HCT116 (cell line): Measurements from ENCODE around the gene GRIN2A. TPM values are rescaled to one million over a fixed set of nuclear protein-coding genes. Genes with fewer than 3 reads are reported as not detected.

Experiments used
- ATAC-seq: fragments of 200-7000 bp; cut with Tn5 transposase; 2 replicates; pipeline ENCODE4 v1.9.1; 2020; ENCODE audit warnings: mild to moderate bottlenecking, moderate library complexity
- BruUV-seq: library from RNA; stranded (reverse); fragments of 400-500 nt; replicated peaks from 2 replicates; lab custom pipeline; 2021; lab: Mats Ljungman, UMichigan
- CTCF ChIA-PET: fragments of 300-600 bp; sonication (Branson Sonifier 250); formaldehyde crosslinking; loops from one replicate; lab custom pipeline; 2021; ENCODE audit warnings: antibody characterized with exemption; lab: Charles Lee
- POLR2A ChIA-PET: fragments of 300-600, 350-600 bp; sonication (Branson Sonifier 250); formaldehyde crosslinking; loops from one replicate; lab custom pipeline; 2021; ENCODE audit warnings: antibody characterized with exemption; lab: Charles Lee
- RAD21 ChIA-PET, 2 experiments: fragments of 300-600 bp; sonication (Branson Sonifier 250); formaldehyde crosslinking; loops; one replicate each; lab custom pipeline; 2023; ENCODE audit warnings: low total read pairs in 2 of 2; ENCODE audit not compliant: uncharacterized antibody in 2 of 2, unreplicated experiment in 2 of 2, low non-redundant PET in 1 of 2; lab: Charles Lee
- DNase-seq: peaks from one replicate; pipeline ENCODE4 v3.0.0-alpha.2; 2010; ENCODE audit warnings: low read depth, low spot score
- H2AFZ ChIP-seq: fragments of 200-600 bp; shearing (Covaris generic), sonication (generic); 2 replicates; pipeline ENCODE4 v1.6.1; 2017; ENCODE audit warnings: low read depth, mixed run types, mixed read lengths, antibody characterized with exemption, low read length; ENCODE audit not compliant: poor library complexity, severe bottlenecking
- H3K27ac ChIP-seq: 2 replicates; pipeline ENCODE4 v1.5.1; 2012; ENCODE audit warnings: low read depth, low read length
- H3K27me3 ChIP-seq: fragments of 200-600 bp; sonication (generic); 2 replicates; pipeline ENCODE4 v1.6.1; 2016; ENCODE audit warnings: mixed run types, low read length, mixed read lengths; ENCODE audit not compliant: insufficient read depth
- H3K36me3 ChIP-seq, 2 experiments: fragments of 200-500 bp in 1 of 2; fragments of 200-600 bp in 1 of 2; sonication (Bioruptor generic) in 1 of 2; sonication (generic) in 1 of 2; 2 replicates each; pipeline versions ENCODE4 v1.5.1 to v1.6.1; 2014 to 2016; ENCODE audit warnings: low read length in 2 of 2, inconsistent platforms in 1 of 2, mixed read lengths in 1 of 2, mixed run types in 1 of 2; ENCODE audit not compliant: insufficient read depth in 2 of 2, control insufficient read depth in 1 of 2
- H3K4me1 ChIP-seq, 2 experiments: fragments of 200-600 bp in 1 of 2; sonication (generic) in 1 of 2; 2 replicates each; pipeline versions ENCODE4 v1.5.1 to v1.6.1; 2012 to 2017; ENCODE audit warnings: low read length in 2 of 2, inconsistent platforms in 1 of 2, mild to moderate bottlenecking in 1 of 2, mixed read lengths in 1 of 2, mixed run types in 1 of 2, moderate library complexity in 1 of 2; ENCODE audit not compliant: insufficient read depth in 2 of 2, control insufficient read depth in 1 of 2
- H3K4me2 ChIP-seq: fragments of 200-600 bp; sonication (generic); 2 replicates; pipeline ENCODE4 v1.6.1; 2017; ENCODE audit warnings: mixed run types, low read length, mixed read lengths
- H3K4me3 ChIP-seq, 2 experiments: fragments of 200-600 bp in 1 of 2; sonication (generic) in 1 of 2; replicated peaks in 1 of 2; 2 replicates each; pipeline ENCODE4 v1.5.1; 2011 to 2016; ENCODE audit warnings: low read length in 2 of 2, control low read depth in 1 of 2, low read depth in 1 of 2, mild to moderate bottlenecking in 1 of 2, mixed read lengths in 1 of 2, mixed run types in 1 of 2
- H3K79me2 ChIP-seq: fragments of 200-600 bp; sonication (generic); 2 replicates; pipeline ENCODE4 v1.6.1; 2017; ENCODE audit warnings: mild to moderate bottlenecking, mixed run types, low read length, moderate library complexity, mixed read lengths; ENCODE audit not compliant: insufficient read depth
- H3K9ac ChIP-seq: fragments of 200-600 bp; sonication (generic); 2 replicates; pipeline ENCODE4 v1.6.1; 2016; ENCODE audit warnings: low read length, mixed read lengths
- H3K9me2 ChIP-seq: fragments of 200-600 bp; sonication (generic), shearing (Covaris generic); 2 replicates; pipeline ENCODE4 v1.6.1; 2017; ENCODE audit warnings: mixed run types, mild to moderate bottlenecking, moderate library complexity; ENCODE audit not compliant: insufficient read depth
- H3K9me3 ChIP-seq, 2 experiments: fragments of 200-500 bp in 1 of 2; fragments of 200-600 bp in 1 of 2; sonication (Bioruptor generic) in 1 of 2; sonication (generic) in 1 of 2; 2 replicates each; pipeline ENCODE4 v1.6.1; 2014 to 2017; ENCODE audit warnings: low read length in 2 of 2, mixed read lengths in 2 of 2, inconsistent platforms in 1 of 2, low read depth in 1 of 2, mild to moderate bottlenecking in 1 of 2, mixed run types in 1 of 2, moderate library complexity in 1 of 2; ENCODE audit not compliant: control insufficient read depth in 1 of 2, insufficient read depth in 1 of 2
- H4K20me1 ChIP-seq: fragments of 200-600 bp; sonication (generic), shearing (Covaris generic); 2 replicates; pipeline ENCODE4 v1.6.1; 2017; ENCODE audit warnings: mixed run types, mild to moderate bottlenecking, moderate library complexity; ENCODE audit not compliant: insufficient read depth
- CBX3 ChIP-seq: IDR thresholded peaks from 2 replicates; pipeline ENCODE4 v1.6.1; 2012; ENCODE audit warnings: low read depth
- EGR1 ChIP-seq: IDR thresholded peaks from 2 replicates; pipeline ENCODE4 v1.6.1; 2012; ENCODE audit warnings: low read depth
- EZH2 ChIP-seq: fragments of 200-600 bp; sonication (generic); IDR thresholded peaks from 2 replicates; pipeline ENCODE4 v1.6.1; 2017; ENCODE audit warnings: antibody characterized with exemption, mixed run types
- EZH2phosphoT487 ChIP-seq: fragments of 200-600 bp; IDR thresholded peaks from 2 replicates; pipeline ENCODE4 v1.6.1; 2018; ENCODE audit warnings: antibody characterized with exemption, borderline replicate concordance
- JUND ChIP-seq: IDR thresholded peaks from 2 replicates; pipeline ENCODE4 v1.6.1; 2012
- POLR2A ChIP-seq: IDR thresholded peaks from 2 replicates; pipeline ENCODE4 v1.7.0; 2011; ENCODE audit warnings: borderline replicate concordance; ENCODE audit not compliant: insufficient read depth, insufficient read length; ENCODE audit errors: extremely low read depth
- POLR2AphosphoS5 ChIP-seq: IDR thresholded peaks from 2 replicates; pipeline ENCODE4 v1.6.1; 2011; ENCODE audit warnings: mild to moderate bottlenecking, low read depth, low read length, moderate library complexity
- SIN3A ChIP-seq: IDR thresholded peaks from 2 replicates; pipeline ENCODE4 v1.6.1; 2012; ENCODE audit warnings: low read depth
- SP1 ChIP-seq: IDR thresholded peaks from 2 replicates; pipeline ENCODE4 v1.6.1; 2012; ENCODE audit warnings: low read depth
- TCF7L2 ChIP-seq: IDR thresholded peaks from 2 replicates; pipeline ENCODE4 v1.7.0; 2011; ENCODE audit warnings: borderline replicate concordance, inconsistent platforms; ENCODE audit not compliant: insufficient read depth, insufficient read length; ENCODE audit errors: extremely low read depth
- ZBTB33 ChIP-seq: IDR thresholded peaks from 2 replicates; pipeline ENCODE4 v1.6.1; 2011; ENCODE audit warnings: mild to moderate bottlenecking, low read length, moderate library complexity; ENCODE audit not compliant: insufficient replicate concordance; ENCODE audit errors: extremely low read depth
- ZFX ChIP-seq: fragments of 450-650 bp; IDR thresholded peaks from 2 replicates; pipeline ENCODE4 v1.6.1; 2017
- intact Hi-C: fragments of 100-400 bp; cut with micrococcal nuclease; formaldehyde crosslinking; loops from 2 replicates; pipeline ENCODE4 v1.10.0; 2022
- total RNA-seq: library from RNA; stranded (reverse); gene quantifications from one replicate; pipeline ENCODE4 v1.2.1, GENCODE V29; 2021; ENCODE audit not compliant: unreplicated experiment
- TF ChIP-seq, protein P1 (sequence below): IDR thresholded peaks from 2 replicates; pipeline ENCODE4 v1.6.1; 2012; ENCODE audit warnings: low read depth
- TF ChIP-seq, protein P2 (sequence below), 3 experiments: fragments of 200-600 bp in 1 of 3; sonication (generic) in 1 of 3; IDR thresholded peaks in 2 of 3; conservative IDR thresholded peaks in 1 of 3; 2 replicates each; pipeline ENCODE4 v1.5.1; 2012 to 2017; ENCODE audit warnings: low read depth in 2 of 3, low read length in 2 of 3, antibody characterized with exemption in 1 of 3, borderline replicate concordance in 1 of 3, control low read depth in 1 of 3, mild to moderate bottlenecking in 1 of 3, mixed read lengths in 1 of 3, mixed run types in 1 of 3, moderate library complexity in 1 of 3; ENCODE audit not compliant: insufficient read depth in 1 of 3

GRIN2A gene
- total RNA-seq, 1 experiment from 2014 or later, result 0.02 TPM

DNA sequence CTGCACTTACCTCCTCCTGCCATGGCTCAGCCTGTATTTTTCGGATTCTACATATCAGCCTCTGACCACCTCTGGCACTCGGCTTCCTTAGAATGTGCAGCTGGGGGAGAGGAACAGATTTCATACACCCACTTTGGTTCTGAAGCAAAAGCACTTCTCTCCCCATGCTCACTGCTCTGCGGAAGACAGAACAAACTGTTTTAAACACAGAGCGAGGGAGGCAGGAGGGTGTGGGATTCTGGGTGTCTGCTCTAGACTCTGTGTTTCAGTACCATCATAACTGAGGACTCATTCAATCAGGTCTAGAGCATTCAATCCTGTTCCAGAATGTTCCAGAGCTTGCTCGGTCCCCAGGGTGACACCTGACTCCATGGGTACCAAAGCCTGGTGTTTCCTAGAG, 239.1 kb downstream of the GRIN2A start:
- no peak overlapping the region for H3K27ac ChIP-seq
- H3K9me3 ChIP-seq, result no peaks in the 10 kb centered on the region
- no peaks in the 10 kb centered on the region for H3K36me3 ChIP-seq
- no peaks in the 10 kb centered on the region for H4K20me1 ChIP-seq
- ChIA-PET POLR2A (no interaction called here), CTCF (no interaction called here), RAD21 (no interaction called here)
- DNase-seq, result no peak
- no TSS peak for BruUV-seq
- peaks cover 24% of the 10 kb centered on the region; the same call in 1 of the 2 replicates for H3K27me3 ChIP-seq
- H3K79me2 ChIP-seq, result no peaks in the 10 kb centered on the region
- H3K4me3 ChIP-seq, result no peak overlapping the region
- no peaks in the 10 kb centered on the region for H3K4me1 ChIP-seq
- no peak for ATAC-seq
- intact Hi-C loops, result no loop called here
- no peaks in the 10 kb centered on the region for H3K9me2 ChIP-seq
- H3K4me2 ChIP-seq, result no peak overlapping the region
- H3K9ac ChIP-seq, result no peak overlapping the region
- H2AFZ ChIP-seq, result no peak overlapping the region
- TF ChIP-seq EGR1 (no peak), SIN3A (no peak), ZBTB33 (no peak), TCF7L2 (no peak), POLR2A (no peak), POLR2AphosphoS5 (no peak), EZH2phosphoT487 (no peak), JUND (no peak), ZFX (no peak), SP1 (no peak), CBX3 (no peak), EZH2 (no peak)
- TF ChIP-seq, protein P1, sequence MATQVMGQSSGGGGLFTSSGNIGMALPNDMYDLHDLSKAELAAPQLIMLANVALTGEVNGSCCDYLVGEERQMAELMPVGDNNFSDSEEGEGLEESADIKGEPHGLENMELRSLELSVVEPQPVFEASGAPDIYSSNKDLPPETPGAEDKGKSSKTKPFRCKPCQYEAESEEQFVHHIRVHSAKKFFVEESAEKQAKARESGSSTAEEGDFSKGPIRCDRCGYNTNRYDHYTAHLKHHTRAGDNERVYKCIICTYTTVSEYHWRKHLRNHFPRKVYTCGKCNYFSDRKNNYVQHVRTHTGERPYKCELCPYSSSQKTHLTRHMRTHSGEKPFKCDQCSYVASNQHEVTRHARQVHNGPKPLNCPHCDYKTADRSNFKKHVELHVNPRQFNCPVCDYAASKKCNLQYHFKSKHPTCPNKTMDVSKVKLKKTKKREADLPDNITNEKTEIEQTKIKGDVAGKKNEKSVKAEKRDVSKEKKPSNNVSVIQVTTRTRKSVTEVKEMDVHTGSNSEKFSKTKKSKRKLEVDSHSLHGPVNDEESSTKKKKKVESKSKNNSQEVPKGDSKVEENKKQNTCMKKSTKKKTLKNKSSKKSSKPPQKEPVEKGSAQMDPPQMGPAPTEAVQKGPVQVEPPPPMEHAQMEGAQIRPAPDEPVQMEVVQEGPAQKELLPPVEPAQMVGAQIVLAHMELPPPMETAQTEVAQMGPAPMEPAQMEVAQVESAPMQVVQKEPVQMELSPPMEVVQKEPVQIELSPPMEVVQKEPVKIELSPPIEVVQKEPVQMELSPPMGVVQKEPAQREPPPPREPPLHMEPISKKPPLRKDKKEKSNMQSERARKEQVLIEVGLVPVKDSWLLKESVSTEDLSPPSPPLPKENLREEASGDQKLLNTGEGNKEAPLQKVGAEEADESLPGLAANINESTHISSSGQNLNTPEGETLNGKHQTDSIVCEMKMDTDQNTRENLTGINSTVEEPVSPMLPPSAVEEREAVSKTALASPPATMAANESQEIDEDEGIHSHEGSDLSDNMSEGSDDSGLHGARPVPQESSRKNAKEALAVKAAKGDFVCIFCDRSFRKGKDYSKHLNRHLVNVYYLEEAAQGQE, result no peak
- TF ChIP-seq, protein P2, sequence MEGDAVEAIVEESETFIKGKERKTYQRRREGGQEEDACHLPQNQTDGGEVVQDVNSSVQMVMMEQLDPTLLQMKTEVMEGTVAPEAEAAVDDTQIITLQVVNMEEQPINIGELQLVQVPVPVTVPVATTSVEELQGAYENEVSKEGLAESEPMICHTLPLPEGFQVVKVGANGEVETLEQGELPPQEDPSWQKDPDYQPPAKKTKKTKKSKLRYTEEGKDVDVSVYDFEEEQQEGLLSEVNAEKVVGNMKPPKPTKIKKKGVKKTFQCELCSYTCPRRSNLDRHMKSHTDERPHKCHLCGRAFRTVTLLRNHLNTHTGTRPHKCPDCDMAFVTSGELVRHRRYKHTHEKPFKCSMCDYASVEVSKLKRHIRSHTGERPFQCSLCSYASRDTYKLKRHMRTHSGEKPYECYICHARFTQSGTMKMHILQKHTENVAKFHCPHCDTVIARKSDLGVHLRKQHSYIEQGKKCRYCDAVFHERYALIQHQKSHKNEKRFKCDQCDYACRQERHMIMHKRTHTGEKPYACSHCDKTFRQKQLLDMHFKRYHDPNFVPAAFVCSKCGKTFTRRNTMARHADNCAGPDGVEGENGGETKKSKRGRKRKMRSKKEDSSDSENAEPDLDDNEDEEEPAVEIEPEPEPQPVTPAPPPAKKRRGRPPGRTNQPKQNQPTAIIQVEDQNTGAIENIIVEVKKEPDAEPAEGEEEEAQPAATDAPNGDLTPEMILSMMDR (IDR thresholded peaks at IDR 0.05 in 2 of 3, conservative IDR thresholded peaks at IDR 0.05 in 1 of 3; ENCODE audit: borderline replicate concordance in 1 of 3, insufficient read depth in 1 of 3, low read depth in 2 of 3, low read length in 2 of 3), result no peak
